IMR-90 (cell line): Measurements from ENCODE around the gene SLC30A2. TPM values are rescaled to one million over a fixed set of nuclear protein-coding genes. Genes with fewer than 3 reads are reported as not detected.

Experiments used
- ATAC-seq: fragments of 200-7000 bp; cut with Tn5 transposase; 2 replicates; pipeline ENCODE4 v1.9.1; 2020; ENCODE audit warnings: low read depth, mild to moderate bottlenecking, moderate library complexity
- BruUV-seq: library from RNA; stranded (reverse); fragments of 400-500 nt; replicated peaks from 2 replicates; lab custom pipeline; 2021; lab: Mats Ljungman, UMichigan
- CTCF ChIA-PET: fragments of 300-600 bp; formaldehyde crosslinking; extraction: SDS; loops from one replicate; lab custom pipeline; 2021; ENCODE audit warnings: antibody characterized with exemption; lab: Yijun Ruan, JAX
- POLR2A ChIA-PET: fragments of 300-600 bp; sonication (Branson Sonifier 250); formaldehyde crosslinking; loops from one replicate; lab custom pipeline; 2022; ENCODE audit warnings: antibody characterized with exemption; ENCODE audit not compliant: unreplicated experiment; lab: Charles Lee
- DNase-seq: peaks from one replicate; pipeline ENCODE4 v3.0.0; 2013
- H2AFZ ChIP-seq: replicated peaks from 2 replicates; pipeline ENCODE3; 2013; ENCODE audit warnings: low read length, mild to moderate bottlenecking; ENCODE audit not compliant: poor library complexity
- H2AK5ac ChIP-seq: 2 replicates; pipeline ENCODE4 v1.6.1; 2013; ENCODE audit warnings: low read depth, low read length, inconsistent platforms
- H2AK9ac ChIP-seq: replicated peaks from 2 replicates; pipeline ENCODE3; 2013; ENCODE audit warnings: mild to moderate bottlenecking, low read depth, low read length, moderate library complexity; ENCODE audit not compliant: poor library complexity
- H2BK120ac ChIP-seq: 2 replicates; pipeline ENCODE4 v1.6.1; 2013; ENCODE audit warnings: low read depth, low read length, inconsistent platforms
- H2BK15ac ChIP-seq: 3 replicates; pipeline ENCODE4 v1.6.1; 2013; ENCODE audit warnings: low read depth, low read length, inconsistent platforms
- H2BK20ac ChIP-seq: 2 replicates; pipeline ENCODE4 v1.6.1; 2013; ENCODE audit warnings: low read depth, mild to moderate bottlenecking, inconsistent platforms, low read length, moderate library complexity
- H2BK5ac ChIP-seq: 2 replicates; pipeline ENCODE4 v1.6.1; 2013; ENCODE audit warnings: mild to moderate bottlenecking, low read depth, low read length, inconsistent platforms; ENCODE audit not compliant: poor library complexity, severe bottlenecking
- H3K14ac ChIP-seq: replicated peaks from 2 replicates; pipeline ENCODE4 v1.6.1; 2013; ENCODE audit warnings: low read depth, low read length, inconsistent platforms
- H3K18ac ChIP-seq: 2 replicates; pipeline ENCODE4 v1.6.1; 2013; ENCODE audit warnings: low read depth, low read length, control low read depth
- H3K23ac ChIP-seq: 2 replicates; pipeline ENCODE4 v1.6.1; 2013; ENCODE audit warnings: low read depth, low read length, inconsistent platforms
- H3K27ac ChIP-seq: 2 replicates; pipeline ENCODE4 v1.5.1; 2013; ENCODE audit warnings: mild to moderate bottlenecking, control low read depth, low read length; ENCODE audit not compliant: insufficient read depth
- H3K27me3 ChIP-seq: 2 replicates; pipeline ENCODE4 v1.6.1; 2013; ENCODE audit warnings: low read length; ENCODE audit not compliant: control insufficient read depth, insufficient read depth
- H3K36me3 ChIP-seq: 2 replicates; pipeline ENCODE4 v1.6.1; 2013; ENCODE audit warnings: low read length, mixed read lengths; ENCODE audit not compliant: control insufficient read depth, insufficient read depth
- H3K4ac ChIP-seq: 2 replicates; pipeline ENCODE4 v1.6.1; 2013; ENCODE audit warnings: low read depth, low read length, inconsistent platforms
- H3K4me1 ChIP-seq: 2 replicates; pipeline ENCODE4 v1.6.1; 2013; ENCODE audit warnings: low read length, mixed read lengths; ENCODE audit not compliant: control insufficient read depth, insufficient read depth
- H3K4me2 ChIP-seq: 2 replicates; pipeline ENCODE4 v1.6.1; 2013; ENCODE audit warnings: low read depth, mild to moderate bottlenecking, control low read depth, low read length, moderate library complexity
- H3K4me3 ChIP-seq: 2 replicates; pipeline ENCODE4 v1.5.1; 2013; ENCODE audit warnings: low read depth, mild to moderate bottlenecking, control low read depth, low read length, moderate library complexity; ENCODE audit not compliant: insufficient read depth
- H3K56ac ChIP-seq: 2 replicates; pipeline ENCODE4 v1.6.1; 2013; ENCODE audit warnings: low read length, inconsistent platforms; ENCODE audit not compliant: insufficient read depth; ENCODE audit errors: extremely low read depth
- H3K79me1 ChIP-seq, 2 experiments: 2 replicates each; pipeline ENCODE4 v1.6.1; 2013; ENCODE audit warnings: low read length in 2 of 2, inconsistent platforms in 1 of 2, low read depth in 1 of 2
- H3K9ac ChIP-seq: 2 replicates; pipeline ENCODE4 v1.6.1; 2013; ENCODE audit warnings: low read depth, low read length, control low read depth
- H3K9me1 ChIP-seq: 2 replicates; pipeline ENCODE4 v1.6.1; 2013; ENCODE audit warnings: low read length, inconsistent platforms; ENCODE audit not compliant: insufficient read depth
- H3K9me3 ChIP-seq: 2 replicates; pipeline ENCODE4 v1.6.1; 2013; ENCODE audit warnings: low read length; ENCODE audit not compliant: control insufficient read depth, insufficient read depth
- H4K20me1 ChIP-seq: 2 replicates; pipeline ENCODE4 v1.6.1; 2013; ENCODE audit warnings: low read length, inconsistent platforms; ENCODE audit not compliant: insufficient read depth
- H4K5ac ChIP-seq: 2 replicates; pipeline ENCODE4 v1.6.1; 2013; ENCODE audit warnings: mild to moderate bottlenecking, low read depth, low read length, control low read depth
- H4K8ac ChIP-seq, 2 experiments: 2 replicates each; pipeline ENCODE4 v1.6.1; 2013; ENCODE audit warnings: low read depth in 2 of 2, low read length in 2 of 2, control low read depth in 1 of 2, inconsistent platforms in 1 of 2
- H4K91ac ChIP-seq: 2 replicates; pipeline ENCODE4 v1.6.1; 2013; ENCODE audit warnings: low read depth, low read length, inconsistent platforms; ENCODE audit not compliant: insufficient read depth
- CEBPB ChIP-seq: IDR thresholded peaks from 2 replicates; pipeline ENCODE4 v1.6.1; 2012; ENCODE audit warnings: low read depth, low read length, improper control_type of control experiment
- MAFK ChIP-seq: IDR thresholded peaks from 2 replicates; pipeline ENCODE4 v1.6.1; 2012; ENCODE audit warnings: low read depth, low read length, improper control_type of control experiment
- MAZ ChIP-seq: IDR thresholded peaks from 2 replicates; pipeline ENCODE4 v1.6.1; 2012; ENCODE audit warnings: low read depth, mild to moderate bottlenecking, low read length, improper control_type of control experiment, moderate library complexity, borderline replicate concordance
- RCOR1 ChIP-seq: IDR thresholded peaks from 2 replicates; pipeline ENCODE4 v1.6.1; 2012; ENCODE audit warnings: mild to moderate bottlenecking, low read length, improper control_type of control experiment; ENCODE audit not compliant: insufficient replicate concordance
- SMC3 ChIP-seq: fragments of 150-350 bp; IDR thresholded peaks from 2 replicates; pipeline ENCODE4 v1.6.1; 2016; ENCODE audit warnings: low read depth, mild to moderate bottlenecking, antibody characterized with exemption, low read length, moderate library complexity
- WGBS, 2 experiments: methylation state at CpG; one replicate each; pipeline versions ENCODE4 v1.1.5 to v1.1.7; 2013; ENCODE audit warnings: missing lambda C conversion rate in 2 of 2; ENCODE audit not compliant: insufficient read length in 1 of 2; ENCODE audit errors: extremely low coverage in 2 of 2; 5-methylcytosine and 5-hydroxymethylcytosine counted together
- dilution Hi-C: fragments of 300-500 bp; cut with HindIII; formaldehyde crosslinking; loops from one replicate; pipeline ENCODE4 v1.14.3; 2018; ENCODE audit warnings: low sequenced_read_pairs; ENCODE audit not compliant: unreplicated experiment
- in situ Hi-C: fragments of 300-500 bp; cut with MboI; formaldehyde crosslinking; loops from 3 replicates; pipeline ENCODE4 v1.14.3; 2019; ENCODE audit warnings: low sequenced_read_pairs, inconsistent platforms, mixed read lengths
- intact Hi-C: fragments of 100-400 bp; cut with micrococcal nuclease; formaldehyde crosslinking; loops from 2 replicates; pipeline ENCODE4 v1.10.0; 2022
- polyA plus RNA-seq, 3 experiments: library from polyadenylated mRNA; depleted of rRNA; stranded (reverse); fragments of >200 nt; gene quantifications; 2 replicates each; pipeline ENCODE4 v1.2.3, GENCODE V29; 2012; ENCODE audit warnings: low replicate concordance in 1 of 3
- total RNA-seq: library from RNA; depleted of rRNA; stranded (reverse); fragments of >200 nt; gene quantifications from 2 replicates; pipeline ENCODE4 v1.2.3, GENCODE V29; 2012
- TF ChIP-seq, protein P1 (sequence below): fragments of 150-350 bp; IDR thresholded peaks from 2 replicates; pipeline ENCODE4 v1.6.1; 2016; ENCODE audit warnings: low read depth, mild to moderate bottlenecking, low read length, moderate library complexity, borderline replicate concordance

Gene SLC30A2
- total and polyA plus RNA-seq, 2 of the 4 experiments (the other 2 are of a cell fraction), result not detected

DNA sequence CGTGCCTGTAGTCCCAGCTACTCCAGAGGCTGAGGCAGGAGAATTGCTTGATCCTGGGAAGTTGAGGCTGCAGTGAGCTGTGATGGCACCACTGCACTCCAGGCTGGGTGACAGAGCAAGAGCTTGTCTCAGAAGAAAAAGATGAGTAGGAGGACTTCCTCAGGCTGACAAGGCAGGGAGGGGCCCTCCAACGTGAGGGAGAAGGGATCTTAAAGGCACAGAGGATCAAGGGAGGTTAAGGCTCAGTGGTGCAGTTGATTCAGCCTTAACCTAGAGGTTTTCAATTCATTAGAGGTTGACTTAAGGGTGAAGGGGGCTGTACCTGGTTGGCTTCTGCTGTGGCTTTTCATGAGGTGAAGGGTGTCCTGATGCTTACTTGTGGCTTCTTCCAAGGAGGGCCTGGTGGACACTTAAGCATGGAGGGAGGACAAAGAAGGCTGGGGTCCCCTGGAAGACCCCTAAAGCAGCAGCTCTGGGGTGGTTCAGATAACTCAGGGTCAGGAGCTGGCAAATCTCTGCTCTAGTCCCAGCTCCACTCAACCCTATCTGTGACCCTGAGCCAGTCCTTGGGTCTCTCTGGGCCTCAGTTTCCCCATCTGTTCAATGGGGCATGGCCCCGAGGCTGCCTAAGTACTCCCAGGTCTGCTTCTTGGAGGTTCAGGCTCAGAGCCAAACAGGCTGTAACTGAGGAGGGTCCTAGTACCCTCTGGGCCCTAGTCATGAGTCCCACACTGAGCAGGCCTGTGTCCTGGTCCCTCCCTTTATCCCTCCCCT, 18.0 kb downstream of the SLC30A2 start:
- POLR2A ChIA-PET, result interaction anchor here (0.6 kb wide), 1 partner anchor 48 kb away, joined by 5 read pairs; no protein-coding TSS in a partner anchor
- Histone ChIP-seq H4K20me1 (no peaks in the 10 kb centered on the region), H3K4ac (no peak overlapping the region), H2BK5ac (no peak overlapping the region), H3K27me3 (peaks cover 3% of the 10 kb centered on the region; the same call in 1 of the 2 replicates), H3K4me2 (no peak overlapping the region), H3K36me3 (no peaks in the 10 kb centered on the region), H4K91ac (no peak overlapping the region), H4K8ac (no peak overlapping the region), H3K27ac (no peak overlapping the region), H2AFZ (peak overlapping the region; percentile 62), H3K18ac (no peak overlapping the region), H3K9me1 (no peaks in the 10 kb centered on the region), H3K23ac (no peak overlapping the region), H2AK9ac (peak overlapping the region; percentile 80), H3K9ac (no peak overlapping the region), H2BK120ac (no peak overlapping the region), H3K4me1 (no peaks in the 10 kb centered on the region; the same call in 1 of the 2 replicates), H4K5ac (no peak overlapping the region), H3K9me3 (no peaks in the 10 kb centered on the region), H3K56ac (no peak overlapping the region), H3K4me3 (no peak overlapping the region), H3K79me1 (no peaks in the 10 kb centered on the region), H3K14ac (no peak overlapping the region), H2AK5ac (no peak overlapping the region), H2BK15ac (no peak overlapping the region), H2BK20ac (no peak overlapping the region)
- dilution Hi-C loops (no loop called here), intact Hi-C loops (no loop called here), in situ Hi-C loops (no loop called here)
- ATAC-seq, result 0 out of 2 replicates have a peak, but pooled peaks have one; percentile 28
- CTCF ChIA-PET, result no interaction called here
- no TSS peak for BruUV-seq
- no peak for DNase-seq
- no peak for TF ChIP-seq MAFK
- TF ChIP-seq, protein P1, sequence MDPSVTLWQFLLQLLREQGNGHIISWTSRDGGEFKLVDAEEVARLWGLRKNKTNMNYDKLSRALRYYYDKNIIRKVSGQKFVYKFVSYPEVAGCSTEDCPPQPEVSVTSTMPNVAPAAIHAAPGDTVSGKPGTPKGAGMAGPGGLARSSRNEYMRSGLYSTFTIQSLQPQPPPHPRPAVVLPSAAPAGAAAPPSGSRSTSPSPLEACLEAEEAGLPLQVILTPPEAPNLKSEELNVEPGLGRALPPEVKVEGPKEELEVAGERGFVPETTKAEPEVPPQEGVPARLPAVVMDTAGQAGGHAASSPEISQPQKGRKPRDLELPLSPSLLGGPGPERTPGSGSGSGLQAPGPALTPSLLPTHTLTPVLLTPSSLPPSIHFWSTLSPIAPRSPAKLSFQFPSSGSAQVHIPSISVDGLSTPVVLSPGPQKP, result no peak
- no peak for TF ChIP-seq RCOR1
- 0 out of 2 replicates have a peak, but pooled peaks have one; percentile 30 for TF ChIP-seq MAZ
- TF ChIP-seq SMC3, result no peak
- no peak for TF ChIP-seq CEBPB
- WGBS, 2 experiments, result 50% methylated on average over 1 of the region's 3 CpGs; no CpG with 5 or more reads in 1 of the 2 experiments
